SK-N-DZ (cell line): Measurements from ENCODE around the gene TAL1.
"Not testable (repeated sequence)": the region's sequence is repeated elsewhere in the genome, so short reads cannot be mapped to it uniquely, and the experiment has no call there.

Source experiments
- DNase-seq: peaks from one replicate; pipeline ENCODE4 v3.0.0-alpha.2; 2015; ENCODE audit warnings: low spot score

TAL1 gene

GRCh38 chr1:47213230-47213963, 18.6 kb downstream of the TAL1 start:
- DNase-seq, result no peak

- DNase-seq, result no peak
These were observed 19.3 kb downstream of the TAL1 start for GRCh38 chr1:47212636-47213229.

- no peak for DNase-seq
These were observed 20.2 kb downstream of the TAL1 start for GRCh38 chr1:47211796-47212269.

GRCh38 chr1:47210666-47211065, 21.4 kb downstream of the TAL1 start:
- DNase-seq, result no peak

- no peak for DNase-seq
These were observed 22.2 kb downstream of the TAL1 start for GRCh38 chr1:47209725-47210325.

- DNase-seq, result no peak
These were observed 22.9 kb downstream of the TAL1 start for GRCh38 chr1:47209091-47209490.

GRCh38 chr1:47208374-47208850, 23.6 kb downstream of the TAL1 start:
- no peak for DNase-seq

GRCh38 chr1:47207803-47208373, 24.1 kb downstream of the TAL1 start:
- no peak for DNase-seq

GRCh38 chr1:47205918-47206317, 26.1 kb downstream of the TAL1 start:
- DNase-seq, result no peak

GRCh38 chr1:47203504-47203903, 28.5 kb downstream of the TAL1 start:
- not testable (repeated sequence) for DNase-seq

GRCh38 chr1:47201179-47201578, 30.8 kb downstream of the TAL1 start:
- no peak for DNase-seq

- no peak for DNase-seq
These were observed 33.8 kb downstream of the TAL1 start for GRCh38 chr1:47198214-47198613.

- DNase-seq, result no peak
These were observed 35.4 kb downstream of the TAL1 start for GRCh38 chr1:47196622-47197021.

GRCh38 chr1:47195981-47196380, 36.0 kb downstream of the TAL1 start:
- DNase-seq, result not testable (repeated sequence)

- DNase-seq, result no peak
These were observed 37.7 kb downstream of the TAL1 start for GRCh38 chr1:47194311-47194710.

GRCh38 chr1:47193496-47193895, 38.5 kb downstream of the TAL1 start:
- not testable (repeated sequence) for DNase-seq

GRCh38 chr1:47192458-47193384, 39.3 kb downstream of the TAL1 start:
- DNase-seq, result peak; percentile 57

GRCh38 chr1:47191940-47192457, 40.0 kb downstream of the TAL1 start:
- no peak for DNase-seq

- no peak for DNase-seq
These were observed 41.2 kb downstream of the TAL1 start for GRCh38 chr1:47190857-47191256.

GRCh38 chr1:47190509-47190855, 41.5 kb downstream of the TAL1 start:
- no peak for DNase-seq
